Spleen (tissue), 11 donors: ENCODE measurements around the gene FIBCD1. TPM values are rescaled to one million over a fixed set of nuclear protein-coding genes. Genes with fewer than 3 reads are reported as not detected.

Experiments
- DNase-seq: peaks from one replicate; pipeline ENCODE4 v3.0.0-alpha.2; 2020
- H3K27ac ChIP-seq, 8 donors: fragments of 200-600 bp; sonication (generic) in 7 of 8; 1 replicate in 4 of 8; 2 replicates in 4 of 8; pipeline versions ENCODE4 v1.5.0 to v1.8.0; 2016 to 2021; ENCODE audit warnings: inconsistent platforms in 4 of 8, mild to moderate bottlenecking in 4 of 8, moderate library complexity in 1 of 8
- H3K27me3 ChIP-seq, 7 donors: fragments of 200-600 bp; sonication (generic) in 6 of 7; replicated peaks in 1 of 7; 1 replicate in 4 of 7; 2 replicates in 3 of 7; pipeline versions ENCODE4 v1.5.0 to v1.8.0; 2016 to 2021; ENCODE audit warnings: inconsistent platforms in 3 of 7, mild to moderate bottlenecking in 1 of 7
- H3K36me3 ChIP-seq, 6 donors: fragments of 200-600 bp; sonication (generic) in 5 of 6; 1 replicate in 4 of 6; 2 replicates in 2 of 6; pipeline versions ENCODE4 v1.5.0 to v1.8.0; 2016 to 2021; ENCODE audit warnings: inconsistent platforms in 2 of 6
- H3K4me1 ChIP-seq, 6 donors: fragments of 200-600 bp; sonication (generic) in 5 of 6; 1 replicate in 3 of 6; 2 replicates in 3 of 6; pipeline versions ENCODE4 v1.5.0 to v1.8.0; 2016 to 2021; ENCODE audit warnings: inconsistent platforms in 3 of 6
- H3K4me3 ChIP-seq, 8 donors: fragments of 200-600 bp; sonication (generic) in 7 of 8; 1 replicate in 4 of 8; 2 replicates in 4 of 8; pipeline versions ENCODE4 v1.5.0 to v1.8.0; 2016 to 2021; ENCODE audit warnings: inconsistent platforms in 4 of 8, mild to moderate bottlenecking in 4 of 8, moderate library complexity in 2 of 8
- H3K9me3 ChIP-seq, 8 donors: fragments of 200-600 bp; sonication (generic) in 7 of 8; 1 replicate in 4 of 8; 2 replicates in 4 of 8; pipeline versions ENCODE4 v1.5.0 to v1.8.0; 2016 to 2021; ENCODE audit warnings: inconsistent platforms in 4 of 8
- CTCF ChIP-seq, 11 experiments: fragments of 200-600 bp in 7 of 11; fragments of 450-650 bp in 4 of 11; sonication (generic) in 4 of 11; IDR thresholded peaks in 8 of 11; conservative IDR thresholded peaks in 3 of 11; 1 replicate in 7 of 11; 2 replicates in 4 of 11; pipeline versions ENCODE4 v1.4.0 to v1.8.0; 2016 to 2021; ENCODE audit warnings: antibody characterized with exemption in 11 of 11, inconsistent platforms in 4 of 11, mild to moderate bottlenecking in 1 of 11
- POLR2A ChIP-seq, 3 donors: fragments of 450-650 bp; IDR thresholded peaks; one replicate each; pipeline ENCODE4 v1.5.1; 2017; ENCODE audit warnings: antibody characterized with exemption in 3 of 3, mild to moderate bottlenecking in 1 of 3
- POLR2AphosphoS5 ChIP-seq, 3 donors: sonication (generic); formaldehyde crosslinking; IDR thresholded peaks; one replicate each; pipeline ENCODE4 v1.5.1; 2017; ENCODE audit warnings: antibody characterized with exemption in 3 of 3
- WGBS, 5 donors: extraction: QIAGEN DNeasy Blood & Tissue Kit in 3 of 5; methylation state at CpG; one replicate each; pipeline versions ENCODE4 v1.1.5 to v1.1.7; 2013 to 2018; 5-methylcytosine and 5-hydroxymethylcytosine counted together
- intact Hi-C: fragments of 100-400 bp; cut with DNase I; formaldehyde crosslinking; loops from one replicate; pipeline ENCODE4 v1.15.0; 2023; ENCODE audit warnings: low total_unique reads
- polyA plus RNA-seq, 3 donors: library from polyadenylated mRNA; stranded (reverse); fragments of 200-250 nt; gene quantifications; one replicate each; pipeline ENCODE4 v1.2.1, GENCODE V29; 2013
- total RNA-seq, 7 donors: library from RNA; depleted of rRNA in 3 of 7; stranded (reverse); fragments of >200 nt in 3 of 7; fragmentation: NEBNext Ultra II Directional in 4 of 7; extraction: Animal tissue kit (Norgen Biotek cat#: 25700) in 4 of 7; gene quantifications; one replicate each; pipeline versions ENCODE4 v1.1.0 to v1.2.1, GENCODE V29; 2016 to 2021
- donor health status: healthy with polysubstance abuse.
- donor health status: DM: no; HTN: no; CAD: no; lungs with moderate emphysema.
- donor health status: DM: no; HTN: no; CAD: no.
- donor health status: Bipolar disorder and iron deficiency.
- donor health status: healthy.
- donor health status: DM: no; HTN: no; CAD: no.
- donor health status: DM: yes; HTN: yes; CAD: no.

FIBCD1 gene
- total and polyA plus RNA-seq, 10 donors, result 0.02 to 0.51 (median 0.35) TPM; not detected in 3

DNA sequence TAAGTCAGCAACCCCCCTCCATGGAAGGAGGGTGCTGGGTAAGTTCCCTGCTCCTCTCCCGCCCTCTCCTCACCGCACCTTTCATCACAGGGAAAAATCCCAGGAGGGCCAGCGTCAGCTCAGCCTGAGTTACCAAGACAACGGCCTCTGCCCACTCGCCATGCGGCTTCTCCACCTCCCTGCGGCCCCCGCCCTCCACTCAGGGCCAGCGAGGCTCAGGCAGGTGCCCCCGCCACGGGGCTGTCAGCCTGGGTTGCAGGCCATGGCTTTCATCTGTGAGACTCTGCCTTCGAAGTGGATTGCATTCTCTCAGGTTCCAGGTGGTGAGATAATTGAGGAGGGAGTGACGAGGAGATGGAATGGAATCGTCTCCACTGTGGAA is 42.7 kb upstream of the FIBCD1 start:
- Histone ChIP-seq H3K9me3 (no peaks in the 10 kb centered on the region), H3K4me1 (no peaks in the 10 kb centered on the region), H3K27ac (no peak overlapping the region), H3K27me3 (peaks cover 0 to 48% (median 0%) of the 10 kb centered on the region in 7 donors), H3K4me3 (no peak overlapping the region), H3K36me3 (no peaks in the 10 kb centered on the region)
- intact Hi-C loops, result no loop called here
- no peak for TF ChIP-seq POLR2A (IDR thresholded peaks at IDR 0.05)
- TF ChIP-seq POLR2AphosphoS5 (IDR thresholded peaks at IDR 0.05), result no peak
- no peak for TF ChIP-seq CTCF (IDR thresholded peaks at IDR 0.05 in 8 of 11, conservative IDR thresholded peaks at IDR 0.05 in 3 of 11)
- DNase-seq, result no peak
- 72 to 89% (median 79%) methylated on average over 14 of the region's 14 CpGs for WGBS, 5 donors

DNA sequence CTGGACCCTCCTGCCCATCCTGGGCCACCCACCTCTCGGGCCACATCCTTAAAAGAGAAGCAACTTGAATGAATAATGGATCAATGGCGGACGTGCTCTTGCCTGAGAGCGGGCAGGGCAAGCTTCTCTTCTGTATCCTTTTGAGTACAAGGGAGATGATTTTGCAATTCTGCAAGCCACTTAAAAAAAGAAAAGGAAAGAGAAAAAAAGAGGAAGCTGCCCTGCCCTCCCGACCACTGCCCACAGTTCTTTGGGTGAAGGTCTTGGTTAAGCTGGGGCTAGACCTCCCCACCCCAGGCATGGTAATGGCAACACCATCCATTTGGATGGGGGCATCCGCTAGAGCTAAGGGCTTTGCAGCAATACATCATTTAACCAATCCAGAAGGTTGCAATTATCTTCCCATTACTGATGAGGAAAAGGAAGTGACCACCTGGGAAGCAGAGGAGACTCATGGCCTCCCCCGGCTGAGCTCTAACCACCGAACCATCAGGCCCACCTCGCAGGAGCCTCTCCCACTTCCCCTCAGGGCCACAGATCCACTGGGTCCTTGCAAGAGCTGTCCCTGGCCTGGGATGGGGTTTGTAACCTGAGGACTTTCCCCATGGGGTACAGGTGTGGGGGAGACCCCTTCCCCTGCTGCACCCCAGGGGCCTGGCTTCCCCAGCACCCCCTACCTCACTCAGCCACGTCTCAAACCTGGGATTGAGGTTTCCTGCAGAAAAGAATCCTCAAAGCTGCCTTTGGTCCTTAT is 42.1 kb upstream of the FIBCD1 start:
- Histone ChIP-seq H3K36me3 (no peaks in the 10 kb centered on the region), H3K27ac (no peak overlapping the region), H3K9me3 (no peaks in the 10 kb centered on the region), H3K4me3 (no peak overlapping the region), H3K27me3 (peaks cover 0 to 43% (median 0%) of the 10 kb centered on the region in 7 donors), H3K4me1 (no peaks in the 10 kb centered on the region)
- intact Hi-C loops, result no loop called here
- no peak for TF ChIP-seq CTCF (IDR thresholded peaks at IDR 0.05 in 8 of 11, conservative IDR thresholded peaks at IDR 0.05 in 3 of 11)
- TF ChIP-seq POLR2AphosphoS5 (IDR thresholded peaks at IDR 0.05), result no peak
- TF ChIP-seq POLR2A (IDR thresholded peaks at IDR 0.05), result no peak
- WGBS, 5 donors, result 25 to 54% (median 37%) methylated on average over 7 to 10 of the region's 10 CpGs
- DNase-seq, result no peak

- no peaks in the 10 kb centered on the region for H3K9me3 ChIP-seq
- H3K4me1 ChIP-seq, result no peaks in the 10 kb centered on the region
- H3K36me3 ChIP-seq, result no peaks in the 10 kb centered on the region
- H3K27me3 ChIP-seq, result peaks cover 0 to 38% (median 0%) of the 10 kb centered on the region in 7 donors
- H3K27ac ChIP-seq, result no peak overlapping the region
- WGBS, 5 donors, result 56 to 68% (median 59%) methylated on average over 15 to 16 of the region's 16 CpGs
- no peak for DNase-seq
- no peak for TF ChIP-seq POLR2A (IDR thresholded peaks at IDR 0.05)
- TF ChIP-seq POLR2AphosphoS5 (IDR thresholded peaks at IDR 0.05), result no peak
- no peak for TF ChIP-seq CTCF (IDR thresholded peaks at IDR 0.05 in 8 of 11, conservative IDR thresholded peaks at IDR 0.05 in 3 of 11)
- H3K4me3 ChIP-seq, result no peak overlapping the region
- intact Hi-C loops, result no loop called here
These were observed 41.5 kb upstream of the FIBCD1 start for GRCh38 chr9:130980526-130980925.

- Histone ChIP-seq H3K27ac (no peak overlapping the region), H3K4me1 (no peaks in the 10 kb centered on the region), H3K9me3 (no peaks in the 10 kb centered on the region), H3K4me3 (no peak overlapping the region), H3K36me3 (no peaks in the 10 kb centered on the region), H3K27me3 (peaks cover 0 to 36% (median 0%) of the 10 kb centered on the region in 7 donors)
- intact Hi-C loops, result no loop called here
- 83 to 91% (median 86%) methylated on average over 18 to 20 of the region's 20 CpGs for WGBS, 5 donors
- DNase-seq, result no peak
- TF ChIP-seq CTCF (IDR thresholded peaks at IDR 0.05 in 8 of 11, conservative IDR thresholded peaks at IDR 0.05 in 3 of 11) (no peak), POLR2AphosphoS5 (IDR thresholded peaks at IDR 0.05) (no peak), POLR2A (IDR thresholded peaks at IDR 0.05) (no peak)
These were observed 40.7 kb upstream of the FIBCD1 start for GRCh38 chr9:130979591-130980385.
